ENCODE data around the gene DNMT1.
A peak's percentile ranks its signal among the peaks of the same experiment; 100 is the strongest.

The DNMT1 gene

GRCh38 chr19:10226021-10226375 is 31.2 kb upstream of the DNMT1 start:
- Histone ChIP-seq H3K27ac (peak overlapping the region; percentile 22), H3K36me3 (ENCODE audit: insufficient read depth, low read length) (no peaks in the 10 kb centered on the region; the same call in 1 of the 2 replicates), H3K4me3 (no peak overlapping the region), H3K9me3 (ENCODE audit: low read depth, low read length) (no peaks in the 10 kb centered on the region), H3K9ac (ENCODE audit: insufficient read length) (no peak overlapping the region)
- TF ChIP-seq EZH2 (IDR thresholded peaks at IDR 0.05), result no peak
- TF ChIP-seq POLR2AphosphoS5 (IDR thresholded peaks at IDR 0.05; ENCODE audit: borderline replicate concordance, low read depth, low read length), result no peak
- TF ChIP-seq FOXP2 (optimal IDR thresholded peaks at IDR 0.05; ENCODE audit: control extremely low read depth, extremely low read length, insufficient read depth), result no peak
- no peak for DNase-seq (ENCODE audit: low read depth, low spot score)

- no peak for DNase-seq (ENCODE audit: low read depth, low spot score)
- H3K9ac ChIP-seq (ENCODE audit: insufficient read length), result no peak overlapping the region
- H3K27ac ChIP-seq, result no peak overlapping the region
- H3K4me3 ChIP-seq, result no peak overlapping the region
- no peaks in the 10 kb centered on the region; the same call in 1 of the 2 replicates for H3K36me3 ChIP-seq (ENCODE audit: insufficient read depth, low read length)
- TF ChIP-seq EZH2 (IDR thresholded peaks at IDR 0.05), result no peak
- TF ChIP-seq POLR2AphosphoS5 (IDR thresholded peaks at IDR 0.05; ENCODE audit: borderline replicate concordance, low read depth, low read length), result no peak
- TF ChIP-seq FOXP2 (optimal IDR thresholded peaks at IDR 0.05; ENCODE audit: control extremely low read depth, extremely low read length, insufficient read depth), result no peak
- H3K9me3 ChIP-seq (ENCODE audit: low read depth, low read length), result no peaks in the 10 kb centered on the region
These were observed 29.6 kb upstream of the DNMT1 start for GRCh38 chr19:10224337-10224736.

GRCh38 chr19:10223488-10224213 is 28.9 kb upstream of the DNMT1 start:
- Histone ChIP-seq H3K9me3 (ENCODE audit: low read depth, low read length) (no peaks in the 10 kb centered on the region), H3K36me3 (ENCODE audit: insufficient read depth, low read length) (no peaks in the 10 kb centered on the region; the same call in 1 of the 2 replicates), H3K4me3 (no peak overlapping the region), H3K27ac (no peak overlapping the region), H3K9ac (ENCODE audit: insufficient read length) (no peak overlapping the region)
- TF ChIP-seq EZH2 (IDR thresholded peaks at IDR 0.05) (no peak), POLR2AphosphoS5 (IDR thresholded peaks at IDR 0.05; ENCODE audit: borderline replicate concordance, low read depth, low read length) (no peak), FOXP2 (optimal IDR thresholded peaks at IDR 0.05; ENCODE audit: control extremely low read depth, extremely low read length, insufficient read depth) (no peak)
- no peak for DNase-seq (ENCODE audit: low read depth, low spot score)

- Histone ChIP-seq H3K27ac (no peak overlapping the region), H3K4me3 (no peak overlapping the region), H3K36me3 (ENCODE audit: insufficient read depth, low read length) (no peaks in the 10 kb centered on the region; the same call in 1 of the 2 replicates), H3K9ac (ENCODE audit: insufficient read length) (no peak overlapping the region), H3K9me3 (ENCODE audit: low read depth, low read length) (no peaks in the 10 kb centered on the region)
- no peak for DNase-seq (ENCODE audit: low read depth, low spot score)
- TF ChIP-seq POLR2AphosphoS5 (IDR thresholded peaks at IDR 0.05; ENCODE audit: borderline replicate concordance, low read depth, low read length) (no peak), FOXP2 (optimal IDR thresholded peaks at IDR 0.05; ENCODE audit: control extremely low read depth, extremely low read length, insufficient read depth) (no peak), EZH2 (IDR thresholded peaks at IDR 0.05) (no peak)
These were observed 27.6 kb upstream of the DNMT1 start for GRCh38 chr19:10222201-10222890.

- no peak for DNase-seq (ENCODE audit: low read depth, low spot score)
- TF ChIP-seq FOXP2 (optimal IDR thresholded peaks at IDR 0.05; ENCODE audit: control extremely low read depth, extremely low read length, insufficient read depth) (no peak), EZH2 (IDR thresholded peaks at IDR 0.05) (no peak), POLR2AphosphoS5 (IDR thresholded peaks at IDR 0.05; ENCODE audit: borderline replicate concordance, low read depth, low read length) (no peak)
- Histone ChIP-seq H3K4me3 (no peak overlapping the region), H3K9ac (ENCODE audit: insufficient read length) (no peak overlapping the region), H3K27ac (no peak overlapping the region), H3K36me3 (ENCODE audit: insufficient read depth, low read length) (no peaks in the 10 kb centered on the region; the same call in 1 of the 2 replicates), H3K9me3 (ENCODE audit: low read depth, low read length) (no peaks in the 10 kb centered on the region)
These were observed 25.9 kb upstream of the DNMT1 start for GRCh38 chr19:10220695-10221094.

- Histone ChIP-seq H3K27ac (no peak overlapping the region), H3K4me3 (no peak overlapping the region), H3K36me3 (ENCODE audit: insufficient read depth, low read length) (no peaks in the 10 kb centered on the region; the same call in 1 of the 2 replicates), H3K9ac (ENCODE audit: insufficient read length) (no peak overlapping the region), H3K9me3 (ENCODE audit: low read depth, low read length) (no peaks in the 10 kb centered on the region)
- TF ChIP-seq POLR2AphosphoS5 (IDR thresholded peaks at IDR 0.05; ENCODE audit: borderline replicate concordance, low read depth, low read length) (no peak), EZH2 (IDR thresholded peaks at IDR 0.05) (no peak), FOXP2 (optimal IDR thresholded peaks at IDR 0.05; ENCODE audit: control extremely low read depth, extremely low read length, insufficient read depth) (no peak)
- no peak for DNase-seq (ENCODE audit: low read depth, low spot score)
These were observed 24.9 kb upstream of the DNMT1 start for GRCh38 chr19:10219678-10220077.

- Histone ChIP-seq H3K36me3 (ENCODE audit: insufficient read depth, low read length) (no peaks in the 10 kb centered on the region), H3K9me3 (ENCODE audit: low read depth, low read length) (no peaks in the 10 kb centered on the region), H3K27ac (no peak overlapping the region), H3K4me3 (no peak overlapping the region), H3K9ac (ENCODE audit: insufficient read length) (no peak overlapping the region)
- TF ChIP-seq POLR2AphosphoS5 (IDR thresholded peaks at IDR 0.05; ENCODE audit: borderline replicate concordance, low read depth, low read length), result no peak
- TF ChIP-seq EZH2 (IDR thresholded peaks at IDR 0.05), result no peak
- TF ChIP-seq FOXP2 (optimal IDR thresholded peaks at IDR 0.05; ENCODE audit: control extremely low read depth, extremely low read length, insufficient read depth), result no peak
- DNase-seq (ENCODE audit: low read depth, low spot score), result no peak
These were observed 22.3 kb upstream of the DNMT1 start for GRCh38 chr19:10217085-10217484.

GRCh38 chr19:10214784-10215183 is 20.0 kb upstream of the DNMT1 start:
- DNase-seq (ENCODE audit: low read depth, low spot score), result no peak
- TF ChIP-seq EZH2 (IDR thresholded peaks at IDR 0.05), result no peak
- TF ChIP-seq POLR2AphosphoS5 (IDR thresholded peaks at IDR 0.05; ENCODE audit: borderline replicate concordance, low read depth, low read length), result no peak
- TF ChIP-seq FOXP2 (optimal IDR thresholded peaks at IDR 0.05; ENCODE audit: control extremely low read depth, extremely low read length, insufficient read depth), result no peak

More at GRCh38 chr19:10214784-10215183, 20.0 kb upstream of the DNMT1 start:
- Histone ChIP-seq H3K4me3 (no peak overlapping the region), H3K27ac (no peak overlapping the region), H3K36me3 (ENCODE audit: insufficient read depth, low read length) (no peaks in the 10 kb centered on the region), H3K9me3 (ENCODE audit: low read depth, low read length) (no peaks in the 10 kb centered on the region), H3K9ac (ENCODE audit: insufficient read length) (no peak overlapping the region)
